Non-pigmented ciliary epithelial cell (primary cell): Measurements from ENCODE around the gene SLC25A11.

Source experiments
- DNase-seq: peaks from one replicate; pipeline ENCODE4 v3.0.0-alpha.2; 2010; ENCODE audit warnings: low read depth

The SLC25A11 gene

GRCh38 chr17:4966844-4967538 is 27.1 kb upstream of the SLC25A11 start:
- DNase-seq, result peak; percentile 99

- no peak for DNase-seq
These were observed 25.6 kb upstream of the SLC25A11 start for GRCh38 chr17:4965311-4965986.

GRCh38 chr17:4960279-4960922 is 20.6 kb upstream of the SLC25A11 start:
- DNase-seq, result no peak

- DNase-seq, result no peak
These were observed 19.6 kb upstream of the SLC25A11 start for GRCh38 chr17:4959261-4959965.

GRCh38 chr17:4958102-4958501 is 18.3 kb upstream of the SLC25A11 start:
- no peak for DNase-seq

GRCh38 chr17:4956493-4957061 is 16.7 kb upstream of the SLC25A11 start:
- no peak for DNase-seq

GRCh38 chr17:4955091-4955490 is 15.2 kb upstream of the SLC25A11 start:
- DNase-seq, result no peak

GRCh38 chr17:4953451-4953961 is 13.7 kb upstream of the SLC25A11 start:
- no peak for DNase-seq

GRCh38 chr17:4951486-4951885 is 11.6 kb upstream of the SLC25A11 start:
- DNase-seq, result no peak

GRCh38 chr17:4950746-4951204 is 10.9 kb upstream of the SLC25A11 start, which contains the start of gene ENO3:
TSS of gene ENO3 (plus strand) at chr17:4951119. CDS start at chr17:4951830, 711 bp downstream.
- no peak for DNase-seq

GRCh38 chr17:4950075-4950745 is 10.4 kb upstream of the SLC25A11 start:
- DNase-seq, result no peak

- no peak for DNase-seq
These were observed 9.7 kb upstream of the SLC25A11 start for GRCh38 chr17:4949321-4950074.

- no peak for DNase-seq
These were observed 9.1 kb upstream of the SLC25A11 start for GRCh38 chr17:4948931-4949320.

GRCh38 chr17:4948166-4948930 is 8.5 kb upstream of the SLC25A11 start, which contains the start of gene PFN1:
TSS of gene PFN1 (minus strand) at chr17:4948530. CDS start at chr17:4948394, 136 bp downstream.
- no peak for DNase-seq

- no peak for DNase-seq
These were observed 7.7 kb upstream of the SLC25A11 start for GRCh38 chr17:4947411-4948165.

- no peak for DNase-seq
These were observed 7.2 kb upstream of the SLC25A11 start for GRCh38 chr17:4947010-4947410.

- no peak for DNase-seq
These were observed 6.6 kb upstream of the SLC25A11 start for GRCh38 chr17:4946312-4946976.

GRCh38 chr17:4945944-4946280 is 6.1 kb upstream of the SLC25A11 start:
- DNase-seq, result no peak
